Activated B cell treated with CpG ODN at 0.5 μM for 24 hours (primary cell): ENCODE data around the gene EXOC3L1. TPM values are rescaled to one million over a fixed set of nuclear protein-coding genes. Genes with fewer than 3 reads are reported as not detected.

Source experiments
- ATAC-seq: fragments of 200-7000 bp; cut with Tn5 transposase; one replicate; pipeline ENCODE4 v1.10.0; 2021; ENCODE audit warnings: low read depth, mild to moderate bottlenecking, moderate library complexity
- CTCF ChIA-PET: fragments of 350-600 bp; sonication (Branson Sonifier 250); formaldehyde crosslinking; loops from one replicate; lab custom pipeline; 2021; ENCODE audit warnings: antibody characterized with exemption; lab: Charles Lee
- POLR2A ChIA-PET: fragments of 350-600 bp; sonication (Branson Sonifier 250); formaldehyde crosslinking; loops from one replicate; lab custom pipeline; 2021; ENCODE audit warnings: antibody characterized with exemption; lab: Charles Lee
- DNase-seq: peaks from one replicate; pipeline ENCODE4 v3.0.0; 2022
- H3K27ac Mint-ChIP-seq: one replicate; pipeline ENCODE4 v1.8.0; 2020; ENCODE audit warnings: mixed read lengths
- H3K27me3 Mint-ChIP-seq: one replicate; pipeline ENCODE4 v1.8.0; 2021; ENCODE audit warnings: mixed read lengths
- H3K36me3 Mint-ChIP-seq: one replicate; pipeline ENCODE4 v1.8.0; 2021; ENCODE audit warnings: low read depth, mixed read lengths
- H3K4me1 Mint-ChIP-seq: one replicate; pipeline ENCODE4 v1.8.0; 2021; ENCODE audit warnings: mixed read lengths
- H3K4me3 Mint-ChIP-seq: one replicate; pipeline ENCODE4 v1.8.0; 2020; ENCODE audit warnings: mild to moderate bottlenecking, mixed read lengths
- H3K9me3 Mint-ChIP-seq: one replicate; pipeline ENCODE4 v1.8.0; 2020; ENCODE audit warnings: mixed read lengths
- CTCF ChIP-seq: fragments of 200-600 bp; IDR thresholded peaks from one replicate; pipeline ENCODE4 v1.8.0; 2022; ENCODE audit warnings: antibody characterized with exemption, mild to moderate bottlenecking
- intact Hi-C: fragments of 100-400 bp; cut with micrococcal nuclease; formaldehyde crosslinking; loops from one replicate; pipeline ENCODE4 v1.15.1; 2024
- total RNA-seq: library from RNA; stranded (reverse); gene quantifications from 2 replicates; pipeline ENCODE4 v1.2.3, GENCODE V29; 2022

EXOC3L1 gene
- total RNA-seq, 1 donor from 2014 or later = not detected

DNA sequence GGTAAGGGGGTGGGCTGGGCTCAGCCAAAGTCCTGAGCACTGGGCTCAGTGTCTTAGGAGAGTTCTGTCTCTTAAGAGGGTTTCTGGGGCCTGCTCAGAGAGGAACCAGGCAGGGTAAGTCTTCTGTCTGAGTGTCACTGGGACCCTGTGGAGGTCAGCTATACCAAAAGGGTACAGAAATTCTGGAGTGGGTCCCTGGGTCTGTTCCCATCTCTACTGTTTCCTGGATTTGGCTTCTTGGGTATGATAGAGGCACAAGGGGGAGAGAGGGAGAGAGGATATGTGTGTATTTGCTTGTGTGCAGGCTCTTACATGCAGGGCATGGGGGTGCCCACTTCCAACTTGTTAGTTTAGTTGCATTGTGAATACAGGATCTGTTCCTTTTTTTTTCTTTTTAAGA is 3.6 kb upstream of the EXOC3L1 start:
- peak overlapping the region; percentile 30 for H3K27ac Mint-ChIP-seq
- ATAC-seq = no peak
- POLR2A ChIA-PET = interaction anchor here (1.5 to 1.7 kb wide), 2 partner anchors 33 to 51 kb away, joined by 5 to 13 read pairs; partner anchors contain the start of gene TMEM208
- TF ChIP-seq CTCF = no peak
- DNase-seq = no peak
- intact Hi-C loops = loop anchor here (2.0 kb wide), 2 partner anchors 35 to 51 kb away; partner anchors contain the start of genes FBXL8 and TRADD
- H3K27me3 Mint-ChIP-seq = no peaks in the 10 kb centered on the region
- H3K9me3 Mint-ChIP-seq = no peaks in the 10 kb centered on the region
- H3K36me3 Mint-ChIP-seq = peaks cover 52% of the 10 kb centered on the region
- CTCF ChIA-PET = no interaction called here
- H3K4me1 Mint-ChIP-seq = peaks cover 34% of the 10 kb centered on the region
- peak overlapping the region; percentile 87 for H3K4me3 Mint-ChIP-seq

GRCh38 chr16:67192781-67193361 is 2.9 kb upstream of the EXOC3L1 start:
- Mint-ChIP-seq H3K27me3 (peaks cover 3% of the 10 kb centered on the region), H3K4me3 (peak overlapping the region; percentile 87), H3K9me3 (no peaks in the 10 kb centered on the region), H3K36me3 (peaks cover 45% of the 10 kb centered on the region), H3K27ac (peak overlapping the region; percentile 56), H3K4me1 (peaks cover 32% of the 10 kb centered on the region)
- ChIA-PET CTCF (interaction anchor here (0.9 kb wide), 1 partner anchor 230 kb away, joined by 3 read pairs; no protein-coding TSS in a partner anchor), POLR2A (interaction anchor here (0.8 to 1.7 kb wide), 5 partner anchors 9 to 86 kb away, joined by 3 to 13 read pairs (median 4); partner anchors contain the start of gene TMEM208)
- DNase-seq (no peak), ATAC-seq (no peak)
- no peak for TF ChIP-seq CTCF
- intact Hi-C loops = loop anchor here (1.0 to 2.0 kb wide), 4 partner anchors 10 to 52 kb away; partner anchors contain the start of genes FBXL8, MATCAP1 and TRADD

- POLR2A ChIA-PET = interaction anchor here (0.8 to 1.7 kb wide), 5 partner anchors 8 to 86 kb away, joined by 3 to 13 read pairs (median 4); partner anchors contain the start of gene TMEM208
- peaks cover 3% of the 10 kb centered on the region for H3K27me3 Mint-ChIP-seq
- no peak for TF ChIP-seq CTCF
- H3K27ac Mint-ChIP-seq = peak within 1 kb of the TSS; percentile 70
- DNase-seq (peak; percentile 85), ATAC-seq (peak; percentile 98)
- H3K4me3 Mint-ChIP-seq = peak within 1 kb of the TSS; percentile 87
- intact Hi-C loops = loop anchor here (1.0 to 2.0 kb wide), 4 partner anchors 9 to 53 kb away; partner anchors contain the start of genes FBXL8, MATCAP1 and TRADD
- peaks cover 39% of the 10 kb centered on the region for H3K36me3 Mint-ChIP-seq
- no peaks in the 10 kb centered on the region for H3K9me3 Mint-ChIP-seq
- CTCF ChIA-PET = interaction anchor here (0.9 kb wide), 1 partner anchor 229 kb away, joined by 3 read pairs; no protein-coding TSS in a partner anchor
- peaks cover 32% of the 10 kb centered on the region for H3K4me1 Mint-ChIP-seq
Observed at GRCh38 chr16:67191995-67192681, 2.2 kb upstream of the EXOC3L1 start, which contains the start of gene E2F4. Gene E2F4 (plus strand): TSS chr16:67192155. CDS start chr16:67192228, 73 bp downstream.

- no peak for TF ChIP-seq CTCF
- CTCF ChIA-PET = no interaction called here
- Mint-ChIP-seq H3K4me1 (peaks cover 29% of the 10 kb centered on the region), H3K36me3 (peaks cover 32% of the 10 kb centered on the region), H3K27me3 (peaks cover 3% of the 10 kb centered on the region), H3K9me3 (no peaks in the 10 kb centered on the region), H3K27ac (peak overlapping the region; percentile 70), H3K4me3 (peak overlapping the region; percentile 87)
- POLR2A ChIA-PET = interaction anchor here (1.3 to 1.7 kb wide), 2 partner anchors 7 to 35 kb away, joined by 4 to 13 read pairs; partner anchors contain the start of gene TMEM208
- ATAC-seq (no peak), DNase-seq (no peak)
- intact Hi-C loops = no loop called here
Observed at GRCh38 chr16:67191411-67191994, 1.6 kb upstream of the EXOC3L1 start.
